NCI-H2171 (cell line): Measurements from ENCODE around the gene CLDN2.
"Not testable (repeated sequence)": the region's sequence is repeated elsewhere in the genome, so short reads cannot be mapped to it uniquely, and the experiment has no call there.

ENCODE experiments used
- DNase-seq: peaks from one replicate; lab custom pipeline; 2025; lab: John Stamatoyannopoulos, UW

The CLDN2 gene

DNA sequence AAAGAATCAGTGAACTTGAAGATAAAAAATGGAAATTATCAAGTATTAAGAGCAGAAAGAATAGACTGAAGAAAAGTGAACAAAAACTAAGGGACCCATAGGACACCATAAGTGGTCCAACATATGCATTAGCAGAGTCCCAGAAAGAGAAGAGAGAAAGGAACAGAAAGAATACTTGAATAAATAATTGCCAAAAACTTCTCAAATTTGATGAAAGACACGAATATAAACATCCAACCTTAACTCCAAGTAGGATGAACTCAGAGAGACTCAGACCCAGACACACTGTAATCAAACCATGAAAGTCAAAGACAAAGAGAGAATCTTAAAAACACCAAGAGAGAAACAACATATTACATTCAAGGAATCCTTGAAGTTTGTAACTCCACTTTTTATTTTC, 44.1 kb downstream of the CLDN2 start:
- no peak for DNase-seq

DNA sequence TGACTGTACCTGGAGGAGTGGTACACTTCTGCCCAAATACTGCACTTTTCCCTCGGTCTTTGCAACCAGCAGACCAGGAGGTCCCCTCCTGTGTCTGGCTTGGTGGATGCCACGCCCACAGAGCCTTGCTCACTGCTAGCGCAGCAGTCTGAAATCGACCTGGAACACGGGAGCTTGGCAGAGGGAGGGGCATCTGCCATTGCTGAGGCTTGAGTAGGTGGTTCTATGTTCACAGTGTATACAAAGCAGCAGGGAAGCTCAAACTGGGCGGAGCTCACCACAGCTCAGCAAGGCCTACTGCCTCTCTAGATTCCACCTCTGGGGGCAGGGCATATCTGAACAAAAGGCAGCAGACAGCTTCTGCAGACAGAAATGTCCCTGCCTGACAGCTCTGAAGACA, 46.3 kb downstream of the CLDN2 start:
- DNase-seq = not testable (repeated sequence)

DNA sequence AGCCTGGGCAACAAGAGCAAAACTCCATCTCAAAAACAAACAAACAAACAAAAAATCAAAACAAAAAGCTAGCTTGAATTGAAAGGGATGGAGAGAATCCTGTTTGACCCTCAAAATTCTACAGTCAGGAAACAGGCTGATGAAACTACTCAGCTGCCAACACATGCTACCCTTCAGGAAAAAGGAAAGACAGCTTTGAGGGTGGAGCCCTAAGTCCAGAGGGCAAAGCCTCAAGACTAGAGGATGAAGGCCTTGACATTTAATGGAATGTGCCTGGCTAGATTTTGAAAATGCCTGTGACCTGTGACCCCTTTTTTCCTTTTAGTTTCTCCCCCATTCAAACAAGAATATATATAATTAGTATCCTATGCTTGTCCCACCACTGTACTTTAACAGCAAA, 52.7 kb downstream of the CLDN2 start:
- DNase-seq = no peak

DNA sequence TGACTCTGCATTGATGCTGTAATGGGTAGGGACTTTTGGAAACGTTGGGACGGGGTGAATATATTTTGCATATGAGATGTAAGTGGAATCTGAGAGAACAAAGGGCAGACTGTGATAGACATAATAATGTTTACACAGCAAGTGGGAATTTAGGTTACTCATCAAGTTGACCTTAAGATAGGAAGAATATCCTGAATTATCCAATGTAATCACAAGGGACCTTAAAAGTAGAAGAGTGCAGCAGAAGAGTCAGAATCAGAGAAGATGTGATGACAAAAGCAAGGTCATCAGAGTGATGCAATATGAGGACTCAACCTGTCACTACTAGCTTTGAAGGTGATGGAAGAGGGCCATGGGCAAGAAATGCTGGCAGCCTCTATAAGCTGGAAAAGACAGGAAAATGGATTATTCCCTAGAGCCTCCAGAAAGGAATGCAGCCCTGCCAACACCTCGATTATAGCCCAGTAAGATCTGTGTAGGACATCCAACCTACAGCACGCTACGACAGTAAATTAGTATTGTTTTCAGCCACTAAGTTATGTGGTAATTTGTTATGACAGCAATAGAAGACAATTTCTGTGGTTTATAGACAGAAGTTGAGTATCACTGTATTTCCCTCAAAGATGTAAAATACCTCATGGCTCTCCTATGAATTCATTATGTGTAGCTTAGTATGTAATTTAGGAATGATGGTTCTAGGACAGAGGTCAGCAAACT, 53.4 kb downstream of the CLDN2 start:
- DNase-seq = no peak

GRCh38 chrX:106976416-106976815, 56.2 kb downstream of the CLDN2 start:
- DNase-seq = no peak
